A549 (cell line): ENCODE data around the gene CERS6.

ENCODE experiments used
- CEBPB ChIP-seq, 2 experiments: fragments of >200 bp in 1 of 2; sonication (Bioruptor Twin) in 1 of 2; formaldehyde crosslinking in 1 of 2; IDR thresholded peaks; 2 replicates each; pipeline ENCODE4 v1.6.1; 2012 to 2016
- CTCF ChIP-seq: fragments of >200 bp; sonication (Bioruptor Twin); formaldehyde crosslinking; IDR thresholded peaks from 3 replicates; pipeline ENCODE4 v1.5.1; 2016
- HDAC2 ChIP-seq: fragments of 200-600 bp; sonication (generic); IDR thresholded peaks from 2 replicates; pipeline ENCODE4 v1.6.1; 2016
- JUNB ChIP-seq: fragments of >200 bp; sonication (Bioruptor Twin); formaldehyde crosslinking; IDR thresholded peaks from 2 replicates; pipeline ENCODE4 v1.6.1; 2016
- MAX ChIP-seq: IDR thresholded peaks from 2 replicates; pipeline ENCODE4 v1.6.1; 2012
- MAZ ChIP-seq: fragments of 150-350 bp; IDR thresholded peaks from 2 replicates; pipeline ENCODE4 v1.6.1; 2014; ENCODE audit warnings: antibody characterized with exemption, low read depth, low read length, borderline replicate concordance
- NFE2L2 ChIP-seq: fragments of 150-350 bp; conservative IDR thresholded peaks from 2 replicates; pipeline ENCODE4 v1.6.1; 2014; ENCODE audit warnings: low read length
- PHF8 ChIP-seq: fragments of 200-600 bp; sonication (generic); IDR thresholded peaks from 2 replicates; pipeline ENCODE4 v1.6.1; 2016; ENCODE audit warnings: low read depth, mild to moderate bottlenecking, antibody characterized with exemption, moderate library complexity, borderline replicate concordance
- POLR2A ChIP-seq: IDR thresholded peaks from 2 replicates; pipeline ENCODE4 v1.6.1; 2012; ENCODE audit warnings: mild to moderate bottlenecking, low read length
- REST ChIP-seq: fragments of 200-600 bp; sonication (generic); IDR thresholded peaks from 2 replicates; pipeline ENCODE4 v1.6.1; 2016; ENCODE audit warnings: antibody characterized with exemption, mild to moderate bottlenecking, moderate library complexity
- RFX5 ChIP-seq: fragments of 450-650 bp; IDR thresholded peaks from 2 replicates; pipeline ENCODE4 v1.7.1; 2014; ENCODE audit warnings: antibody characterized with exemption, mild to moderate bottlenecking, moderate library complexity
- ZFP36 ChIP-seq: fragments of 450-650 bp; IDR thresholded peaks from 2 replicates; pipeline ENCODE4 v1.6.1; 2014; ENCODE audit warnings: borderline replicate concordance; ENCODE audit not compliant: partially characterized antibody

GRCh38 chr2:168650139-168650538 is 194.1 kb downstream of the CERS6 start:
- no peak for TF ChIP-seq MAX
- TF ChIP-seq CTCF: no peak
- no peak for TF ChIP-seq REST
- TF ChIP-seq CEBPB (IDR thresholded peaks at IDR 0.05): no peak
- TF ChIP-seq ZFP36: no peak
- no peak for TF ChIP-seq JUNB
- no peak for TF ChIP-seq RFX5
- no peak for TF ChIP-seq MAZ
- TF ChIP-seq POLR2A: no peak
- TF ChIP-seq PHF8: no peak
- TF ChIP-seq HDAC2: no peak
- no peak for TF ChIP-seq NFE2L2
